Neural cell (in vitro differentiated cells): ENCODE measurements around the gene PABPC3. TPM values are rescaled to one million over a fixed set of nuclear protein-coding genes. Genes with fewer than 3 reads are reported as not detected.

Source experiments
- H2AFZ ChIP-seq: fragments of 200-600, 300-800 bp; sonication (generic), shearing (Covaris generic); 2 replicates; pipeline ENCODE4 v1.6.0; 2014; ENCODE audit warnings: low read depth, mild to moderate bottlenecking, antibody characterized with exemption, low read length, moderate library complexity
- H3F3A ChIP-seq: fragments of 200-600 bp; shearing (Covaris generic); 2 replicates; pipeline ENCODE4 v1.6.1; 2016; ENCODE audit warnings: mild to moderate bottlenecking, moderate library complexity, mixed read lengths, antibody characterized with exemption, low read length; ENCODE audit not compliant: insufficient read depth, poor library complexity, severe bottlenecking
- H3K27ac ChIP-seq: fragments of 200-600, 300-800 bp; sonication (generic), shearing (Covaris generic); 2 replicates; pipeline ENCODE4 v1.5.1; 2014; ENCODE audit warnings: mild to moderate bottlenecking, low read length, moderate library complexity
- H3K27me3 ChIP-seq: fragments of 300-800, 200-600 bp; sonication (generic), shearing (Covaris generic); 2 replicates; pipeline ENCODE4 v1.6.0; 2014; ENCODE audit warnings: mild to moderate bottlenecking, low read depth, low read length, moderate library complexity; ENCODE audit not compliant: insufficient read depth
- H3K36me3 ChIP-seq: fragments of 300-800, 200-600 bp; sonication (generic), shearing (Covaris generic); 2 replicates; pipeline ENCODE4 v1.5.1; 2014; ENCODE audit warnings: mild to moderate bottlenecking, antibody characterized with exemption, low read length, moderate library complexity; ENCODE audit not compliant: insufficient read depth
- H3K4me2 ChIP-seq: fragments of 300-800, 200-600 bp; sonication (generic), shearing (Covaris generic); 2 replicates; pipeline ENCODE4 v1.6.0; 2014; ENCODE audit warnings: mild to moderate bottlenecking, low read length
- H3K4me3 ChIP-seq: fragments of 300-800, 200-600 bp; sonication (generic), shearing (Covaris generic); 2 replicates; pipeline ENCODE4 v1.5.1; 2014; ENCODE audit warnings: mild to moderate bottlenecking, low read length, moderate library complexity
- H3K79me2 ChIP-seq: fragments of 200-600 bp; shearing (Covaris generic); replicated peaks from 2 replicates; pipeline ENCODE4 v1.6.0; 2014; ENCODE audit warnings: mild to moderate bottlenecking, low read length, moderate library complexity; ENCODE audit not compliant: insufficient read depth
- H3K9ac ChIP-seq: fragments of 300-800, 200-600 bp; sonication (generic), shearing (Covaris generic); 2 replicates; pipeline ENCODE4 v1.6.1; 2016; ENCODE audit warnings: mild to moderate bottlenecking, low read length, mixed read lengths
- H3K9me2 ChIP-seq: fragments of 200-600 bp; shearing (Covaris generic); 2 replicates; pipeline ENCODE4 v1.6.1; 2016; ENCODE audit warnings: mild to moderate bottlenecking, low read length, mixed read lengths; ENCODE audit not compliant: insufficient read depth
- H3K9me3 ChIP-seq: fragments of 200-600, 300-800 bp; sonication (generic), shearing (Covaris generic); 2 replicates; pipeline ENCODE4 v1.6.1; 2016; ENCODE audit warnings: mild to moderate bottlenecking, mixed run types, low read length, moderate library complexity, mixed read lengths
- H4K20me1 ChIP-seq: fragments of 200-600 bp; shearing (Covaris generic); 2 replicates; pipeline ENCODE4 v1.6.1; 2016; ENCODE audit warnings: mild to moderate bottlenecking, mixed run types; ENCODE audit not compliant: insufficient read depth
- CTCF ChIP-seq: fragments of 450-650 bp; IDR thresholded peaks from 2 replicates; pipeline ENCODE4 v1.5.1; 2014; ENCODE audit warnings: antibody characterized with exemption, mild to moderate bottlenecking, moderate library complexity; ENCODE audit not compliant: poor library complexity, severe bottlenecking
- EP300 ChIP-seq: fragments of 450-650 bp; conservative IDR thresholded peaks from 2 replicates; pipeline ENCODE4 v1.6.1; 2014; ENCODE audit warnings: antibody characterized with exemption, mild to moderate bottlenecking, moderate library complexity; ENCODE audit not compliant: poor library complexity, severe bottlenecking
- EZH2 ChIP-seq: fragments of 200-600, 300-800 bp; shearing (Covaris generic), sonication (generic); IDR thresholded peaks from 2 replicates; pipeline ENCODE4 v1.6.1; 2014; ENCODE audit warnings: antibody characterized with exemption, low read length, borderline replicate concordance, mild to moderate bottlenecking; ENCODE audit not compliant: insufficient read depth, poor library complexity, severe bottlenecking
- MXI1 ChIP-seq: fragments of 450-650 bp; conservative IDR thresholded peaks from 2 replicates; pipeline ENCODE4 v1.6.1; 2014; ENCODE audit warnings: antibody characterized with exemption, mild to moderate bottlenecking; ENCODE audit not compliant: poor library complexity, severe bottlenecking
- POLR2AphosphoS5 ChIP-seq: IDR thresholded peaks from 2 replicates; pipeline ENCODE4 v1.6.1; 2012
- RAD21 ChIP-seq: fragments of 450-650 bp; conservative IDR thresholded peaks from 2 replicates; pipeline ENCODE4 v1.6.1; 2014; ENCODE audit warnings: antibody characterized with exemption, mild to moderate bottlenecking, moderate library complexity
- REST ChIP-seq: IDR thresholded peaks from 2 replicates; pipeline ENCODE4 v1.6.1; 2012; ENCODE audit warnings: borderline replicate concordance
- SMC3 ChIP-seq: fragments of 450-650 bp; conservative IDR thresholded peaks from 2 replicates; pipeline ENCODE4 v1.6.1; 2014; ENCODE audit warnings: antibody characterized with exemption, mild to moderate bottlenecking, moderate library complexity; ENCODE audit not compliant: poor library complexity
- TAF1 ChIP-seq: IDR thresholded peaks from 2 replicates; pipeline ENCODE4 v1.6.1; 2012; ENCODE audit warnings: low read depth
- polyA plus RNA-seq: library from polyadenylated mRNA; depleted of rRNA; stranded (reverse); fragments of >200 nt; gene quantifications from 2 replicates; pipeline ENCODE4 v1.2.3, GENCODE V29; 2014

Gene PABPC3
- polyA plus RNA-seq, 1 donor from 2014 or later: not detected

DNA sequence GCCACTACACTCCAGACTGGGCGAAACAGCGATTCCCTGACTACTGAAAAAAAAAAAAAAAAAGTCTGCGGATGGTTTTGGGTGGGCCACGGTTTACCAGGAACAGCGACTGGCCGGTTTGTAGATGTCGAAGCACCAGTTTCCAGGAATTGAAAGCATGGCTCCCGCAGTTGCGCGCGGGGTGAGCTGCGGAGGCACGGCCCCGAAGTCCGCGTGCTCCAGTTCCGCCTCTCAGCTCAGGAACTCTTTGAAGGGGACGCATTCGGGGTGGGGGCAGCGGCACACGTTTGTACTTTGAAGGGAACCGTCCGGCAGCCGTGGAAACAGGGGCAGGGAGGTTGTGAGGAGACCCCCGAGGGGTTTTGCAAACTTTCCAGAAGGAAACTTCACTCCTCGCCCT is 27.1 kb upstream of the PABPC3 start:
- H3K9me3 ChIP-seq: no peaks in the 10 kb centered on the region
- H4K20me1 ChIP-seq: no peaks in the 10 kb centered on the region
- TF ChIP-seq TAF1 (no peak), RAD21 (no peak), MXI1 (no peak), SMC3 (no peak), EP300 (no peak), CTCF (no peak), REST (no peak), POLR2AphosphoS5 (no peak), EZH2 (no peak)
- H3K27ac ChIP-seq: no peak overlapping the region
- H3K9ac ChIP-seq: no peak overlapping the region
- H3K36me3 ChIP-seq: no peaks in the 10 kb centered on the region
- H3K9me2 ChIP-seq: no peaks in the 10 kb centered on the region
- H3K27me3 ChIP-seq: no peaks in the 10 kb centered on the region
- no peaks in the 10 kb centered on the region for H3F3A ChIP-seq
- no peak overlapping the region for H3K4me2 ChIP-seq
- H3K79me2 ChIP-seq: no peaks in the 10 kb centered on the region
- no peak overlapping the region for H2AFZ ChIP-seq
- H3K4me3 ChIP-seq: no peak overlapping the region

- Histone ChIP-seq H3K36me3 (no peaks in the 10 kb centered on the region), H3K9ac (no peak overlapping the region), H3K9me3 (no peaks in the 10 kb centered on the region), H3K4me3 (no peak overlapping the region), H3F3A (no peaks in the 10 kb centered on the region), H4K20me1 (no peaks in the 10 kb centered on the region), H2AFZ (no peak overlapping the region), H3K27ac (no peak overlapping the region), H3K27me3 (no peaks in the 10 kb centered on the region), H3K9me2 (no peaks in the 10 kb centered on the region), H3K4me2 (no peak overlapping the region), H3K79me2 (no peaks in the 10 kb centered on the region)
- TF ChIP-seq POLR2AphosphoS5 (no peak), CTCF (no peak), EZH2 (no peak), RAD21 (no peak), TAF1 (no peak), EP300 (no peak), REST (no peak), MXI1 (no peak), SMC3 (no peak)
These were observed 26.7 kb upstream of the PABPC3 start for GRCh38 chr13:25069236-25069635.
